Peyer's patch (tissue), 4 donors: ENCODE data around the gene TYW1B.
"Not testable (repeated sequence)": the region's sequence is repeated elsewhere in the genome, so short reads cannot be mapped to it uniquely, and the experiment has no call there.

Experiments used
- POLR2A ChIP-seq, 2 donors: fragments of 450-650 bp; IDR thresholded peaks; one replicate each; pipeline ENCODE4 v1.5.1; 2017; ENCODE audit warnings: antibody characterized with exemption in 2 of 2, mild to moderate bottlenecking in 2 of 2, moderate library complexity in 2 of 2
- TF ChIP-seq, protein P1 (sequence below), 6 experiments: fragments of 450-650 bp in 4 of 6; fragments of 200-600 bp in 2 of 6; sonication (generic) in 1 of 6; IDR thresholded peaks; one replicate each; pipeline ENCODE4 v1.5.1; 2017 to 2019; ENCODE audit warnings: antibody characterized with exemption in 6 of 6, mild to moderate bottlenecking in 3 of 6, moderate library complexity in 1 of 6

DNA sequence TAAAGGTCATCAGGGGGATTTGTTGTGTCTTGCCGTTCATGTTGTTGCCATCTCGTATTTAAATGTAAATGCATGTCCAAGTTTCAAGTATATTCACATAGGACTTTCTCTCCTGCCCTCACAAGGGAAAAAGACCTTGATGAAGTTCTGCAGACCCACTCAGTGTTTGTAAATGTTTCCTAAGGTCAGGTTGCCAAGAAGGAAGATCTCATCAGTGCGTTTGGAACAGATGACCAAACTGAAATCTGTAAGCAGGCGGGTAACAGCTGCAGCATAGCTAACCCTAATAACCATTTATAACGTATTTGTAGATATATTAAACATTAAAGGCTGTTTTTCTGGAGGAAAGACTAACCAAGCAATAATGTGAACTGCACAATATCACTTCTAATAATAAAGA, 2.6 kb upstream of the TYW1B start:
- TF ChIP-seq, protein P1, sequence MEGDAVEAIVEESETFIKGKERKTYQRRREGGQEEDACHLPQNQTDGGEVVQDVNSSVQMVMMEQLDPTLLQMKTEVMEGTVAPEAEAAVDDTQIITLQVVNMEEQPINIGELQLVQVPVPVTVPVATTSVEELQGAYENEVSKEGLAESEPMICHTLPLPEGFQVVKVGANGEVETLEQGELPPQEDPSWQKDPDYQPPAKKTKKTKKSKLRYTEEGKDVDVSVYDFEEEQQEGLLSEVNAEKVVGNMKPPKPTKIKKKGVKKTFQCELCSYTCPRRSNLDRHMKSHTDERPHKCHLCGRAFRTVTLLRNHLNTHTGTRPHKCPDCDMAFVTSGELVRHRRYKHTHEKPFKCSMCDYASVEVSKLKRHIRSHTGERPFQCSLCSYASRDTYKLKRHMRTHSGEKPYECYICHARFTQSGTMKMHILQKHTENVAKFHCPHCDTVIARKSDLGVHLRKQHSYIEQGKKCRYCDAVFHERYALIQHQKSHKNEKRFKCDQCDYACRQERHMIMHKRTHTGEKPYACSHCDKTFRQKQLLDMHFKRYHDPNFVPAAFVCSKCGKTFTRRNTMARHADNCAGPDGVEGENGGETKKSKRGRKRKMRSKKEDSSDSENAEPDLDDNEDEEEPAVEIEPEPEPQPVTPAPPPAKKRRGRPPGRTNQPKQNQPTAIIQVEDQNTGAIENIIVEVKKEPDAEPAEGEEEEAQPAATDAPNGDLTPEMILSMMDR (IDR thresholded peaks at IDR 0.05): not testable (repeated sequence)
- TF ChIP-seq POLR2A (IDR thresholded peaks at IDR 0.05): not testable (repeated sequence)
